ENCODE measurements around the gene JARID2. TPM values are rescaled to one million over a fixed set of nuclear protein-coding genes. Genes with fewer than 3 reads are reported as not detected.

The JARID2 gene
- total and polyA plus RNA-seq, 4 donors, result 1.4 to 12.3 (median 3.4) TPM

- Histone ChIP-seq H3K27ac (ENCODE audit: low read depth in 1 of 2, low read length in 2 of 2) (no peak overlapping the region), H3K36me3 (ENCODE audit: control insufficient read depth in 4 of 4, insufficient read depth in 3 of 4, low read depth in 1 of 4, low read length in 3 of 4) (no peaks in the 10 kb centered on the region), H3K4me1 (ENCODE audit: control insufficient read depth in 4 of 4, insufficient read depth in 4 of 4, low read length in 3 of 4) (peaks cover 0 to 8% (median 4%) of the 10 kb centered on the region in 4 donors), H3K9ac (ENCODE audit: low read depth in 1 of 2, low read length in 2 of 2) (no peak overlapping the region), H3K27me3 (ENCODE audit: control insufficient read depth in 4 of 4, insufficient read depth in 4 of 4, low read length in 3 of 4) (no peaks in the 10 kb centered on the region), H3K4me3 (ENCODE audit: low read depth in 1 of 3, low read length in 3 of 3) (no peak overlapping the region), H3K9me3 (ENCODE audit: control insufficient read depth in 4 of 4, low read length in 3 of 4) (no peaks in the 10 kb centered on the region)
- TF ChIP-seq REST (IDR thresholded peaks at IDR 0.05), result no peak
- TF ChIP-seq ZBTB33 (IDR thresholded peaks at IDR 0.05), result no peak
- TF ChIP-seq YY1 (IDR thresholded peaks at IDR 0.05), result no peak
- no peak for TF ChIP-seq FOXA1 (IDR thresholded peaks at IDR 0.05)
- DNase-seq (ENCODE audit: low spot score), result no peak
- 88% methylated on average over 10 of the region's 10 CpGs for WGBS
Measured at GRCh38 chr6:15355683-15356099, 109.8 kb downstream of the JARID2 start.

- no peaks in the 10 kb centered on the region for H3K9me3 ChIP-seq (ENCODE audit: control insufficient read depth in 4 of 4, low read length in 3 of 4)
- DNase-seq (ENCODE audit: low spot score), result no peak
- TF ChIP-seq JUND (IDR thresholded peaks at IDR 0.05) (no peak), NR2F2 (IDR thresholded peaks at IDR 0.05) (no peak), RAD21 (IDR thresholded peaks at IDR 0.05) (no peak), YY1 (IDR thresholded peaks at IDR 0.05) (no peak), SP1 (IDR thresholded peaks at IDR 0.05) (no peak), MAX (IDR thresholded peaks at IDR 0.05) (no peak), CTCF (IDR thresholded peaks at IDR 0.05; ENCODE audit: low read depth, low read length, missing input control) (no peak), ZBTB33 (IDR thresholded peaks at IDR 0.05) (no peak), FOXA1 (IDR thresholded peaks at IDR 0.05) (no peak), FOXA2 (IDR thresholded peaks at IDR 0.05) (no peak), HNF4G (IDR thresholded peaks at IDR 0.05) (no peak), REST (IDR thresholded peaks at IDR 0.05) (no peak)
Measured at GRCh38 chr6:15356179-15356578, 110.3 kb downstream of the JARID2 start.

More at GRCh38 chr6:15356179-15356578, 110.3 kb downstream of the JARID2 start:
- Histone ChIP-seq H3K36me3 (ENCODE audit: control insufficient read depth in 4 of 4, insufficient read depth in 3 of 4, low read depth in 1 of 4, low read length in 3 of 4) (no peaks in the 10 kb centered on the region), H3K4me1 (ENCODE audit: control insufficient read depth in 4 of 4, insufficient read depth in 4 of 4, low read length in 3 of 4) (peaks cover 0 to 8% (median 4%) of the 10 kb centered on the region in 4 donors), H3K27ac (ENCODE audit: low read depth in 1 of 2, low read length in 2 of 2) (no peak overlapping the region), H3K9ac (ENCODE audit: low read depth in 1 of 2, low read length in 2 of 2) (no peak overlapping the region), H3K27me3 (ENCODE audit: control insufficient read depth in 4 of 4, insufficient read depth in 4 of 4, low read length in 3 of 4) (no peaks in the 10 kb centered on the region), H3K4me3 (ENCODE audit: low read depth in 1 of 3, low read length in 3 of 3) (no peak overlapping the region)
- whole genome bisulfite sequencing, result 88% methylated on average over 6 of the region's 6 CpGs

Data from liver (tissue), 9 donors.